Measurements from ENCODE around the gene PSAPL1.

DNA sequence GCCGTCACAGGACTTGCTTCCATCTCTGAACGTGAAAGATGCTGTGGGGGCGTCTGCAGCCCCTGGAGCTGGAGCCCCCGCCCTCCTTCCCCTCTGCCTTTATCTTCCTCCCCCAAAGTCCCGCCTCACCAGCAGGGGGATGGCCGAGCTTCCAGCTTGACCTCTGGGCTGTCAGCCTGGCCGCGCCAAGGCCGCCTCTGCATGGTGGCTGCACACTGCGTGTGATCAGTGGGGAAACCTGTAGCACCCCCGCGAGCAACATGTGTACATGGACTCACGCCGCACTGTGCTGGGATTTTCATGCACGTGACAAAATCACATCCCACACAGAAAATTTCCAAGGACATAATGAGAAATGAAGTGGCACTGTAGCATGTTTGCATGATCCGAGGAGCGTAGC is 26.5 kb upstream of the PSAPL1 start:
- TF ChIP-seq CTCF (IDR thresholded peaks at IDR 0.05; ENCODE audit: low read depth, low read length, poor library complexity, severe bottlenecking) (no peak), EZH2phosphoT487 (IDR thresholded peaks at IDR 0.05; ENCODE audit: borderline replicate concordance, low read length) (no peak)
